GM23338 (cell line): ENCODE data around the gene NEUROD1. TPM values are rescaled to one million over a fixed set of nuclear protein-coding genes. Genes with fewer than 3 reads are reported as not detected.

Experiments used
- ATAC-seq: fragments of 200-7000 bp; cut with Tn5 transposase; 3 replicates; pipeline ENCODE4 v1.9.1; 2020
- DNase-seq: peaks from one replicate; pipeline ENCODE4 v3.0.0-alpha.2; 2015; ENCODE audit warnings: low spot score
- H2AFZ ChIP-seq: fragments of 200-600 bp; sonication (generic); 2 replicates; pipeline ENCODE4 v1.8.0; 2016; ENCODE audit warnings: antibody characterized with exemption, mild to moderate bottlenecking, moderate library complexity
- H3F3A ChIP-seq: fragments of 200-600 bp; sonication (generic); replicated peaks from 2 replicates; pipeline ENCODE4 v1.8.0; 2017; ENCODE audit warnings: antibody characterized with exemption, mixed run types, low read depth
- H3K27ac ChIP-seq: fragments of 200-600 bp; sonication (generic); 2 replicates; pipeline ENCODE4 v1.6.1; 2016; ENCODE audit warnings: low read depth
- H3K27me3 ChIP-seq: fragments of 200-600 bp; sonication (generic); 2 replicates; pipeline ENCODE4 v1.8.0; 2016; ENCODE audit warnings: mild to moderate bottlenecking, mixed run types, moderate library complexity; ENCODE audit not compliant: insufficient read depth
- H3K36me3 ChIP-seq: fragments of 200-600 bp; sonication (generic); 2 replicates; pipeline ENCODE4 v1.8.0; 2016; ENCODE audit warnings: mild to moderate bottlenecking; ENCODE audit not compliant: insufficient read depth
- H3K4me1 ChIP-seq: fragments of 200-600 bp; sonication (generic); 2 replicates; pipeline ENCODE4 v1.8.0; 2016; ENCODE audit warnings: mild to moderate bottlenecking, moderate library complexity; ENCODE audit not compliant: insufficient read depth
- H3K4me2 ChIP-seq: fragments of 200-600 bp; sonication (generic); 2 replicates; pipeline ENCODE4 v1.7.1; 2017; ENCODE audit warnings: mixed run types
- H3K4me3 ChIP-seq: fragments of 200-600 bp; sonication (generic); 2 replicates; pipeline ENCODE4 v1.6.1; 2016; ENCODE audit warnings: mixed run types
- H3K79me2 ChIP-seq: fragments of 200-600 bp; sonication (generic); replicated peaks from 2 replicates; pipeline ENCODE4 v1.8.0; 2017; ENCODE audit warnings: mild to moderate bottlenecking; ENCODE audit not compliant: insufficient read depth
- H3K9me2 ChIP-seq: fragments of 200-600 bp; sonication (generic); 2 replicates; pipeline ENCODE4 v1.8.0; 2017; ENCODE audit not compliant: insufficient read depth
- H4K20me1 ChIP-seq: fragments of 200-600 bp; sonication (generic); replicated peaks from 2 replicates; pipeline ENCODE4 v1.8.0; 2017; ENCODE audit warnings: mild to moderate bottlenecking; ENCODE audit not compliant: insufficient read depth
- H3K27ac Mint-ChIP-seq: 2 replicates; pipeline ENCODE4 v1.8.0; 2020; ENCODE audit warnings: inconsistent platforms, mild to moderate bottlenecking, moderate library complexity, mixed read lengths
- H3K27me3 Mint-ChIP-seq: 3 replicates; pipeline ENCODE4 v1.8.0; 2022; ENCODE audit warnings: low read depth, mild to moderate bottlenecking, moderate library complexity, mixed read lengths, inconsistent platforms; ENCODE audit not compliant: insufficient read depth, poor library complexity
- H3K36me3 Mint-ChIP-seq: 3 replicates; pipeline ENCODE4 v1.8.0; 2021; ENCODE audit warnings: low read depth, mild to moderate bottlenecking, inconsistent platforms, moderate library complexity, mixed read lengths
- H3K4me1 Mint-ChIP-seq: 3 replicates; pipeline ENCODE4 v1.8.0; 2020; ENCODE audit warnings: mild to moderate bottlenecking, inconsistent platforms, mixed read lengths
- H3K4me3 Mint-ChIP-seq: 3 replicates; pipeline ENCODE4 v1.8.0; 2021; ENCODE audit warnings: moderate library complexity, mild to moderate bottlenecking, inconsistent platforms, mixed read lengths
- H3K9me3 Mint-ChIP-seq: 3 replicates; pipeline ENCODE4 v1.8.0; 2020; ENCODE audit warnings: moderate library complexity, mild to moderate bottlenecking, inconsistent platforms, mixed read lengths
- CREB1 ChIP-seq: fragments of 250-450 bp; sonication (Bioruptor Pico); IDR thresholded peaks from 2 replicates; pipeline ENCODE4 v1.5.0; 2020; ENCODE audit warnings: low read depth, mild to moderate bottlenecking, moderate library complexity
- EZH2 ChIP-seq: fragments of 200-600 bp; sonication (generic); IDR thresholded peaks from one replicate; pipeline ENCODE4 v1.8.0; 2017; ENCODE audit warnings: antibody characterized with exemption, mild to moderate bottlenecking, low read depth; ENCODE audit not compliant: unreplicated experiment
- JUNB ChIP-seq: IDR thresholded peaks from one replicate; pipeline ENCODE4 v1.6.1; 2016; ENCODE audit warnings: antibody characterized with exemption; ENCODE audit not compliant: unreplicated experiment
- POLR2AphosphoS5 ChIP-seq: IDR thresholded peaks from 2 replicates; pipeline ENCODE4 v1.6.1; 2016; ENCODE audit warnings: antibody characterized with exemption, low read depth
- STAT1 ChIP-seq: IDR thresholded peaks from one replicate; pipeline ENCODE4 v1.6.1; 2016; ENCODE audit warnings: antibody characterized with exemption; ENCODE audit not compliant: unreplicated experiment
- ZNF114 ChIP-seq: fragments of 250-450 bp; sonication (Bioruptor Pico); IDR thresholded peaks from 2 replicates; pipeline ENCODE4 v1.5.0; 2020; ENCODE audit warnings: mild to moderate bottlenecking, moderate library complexity
- polyA plus RNA-seq: library from polyadenylated mRNA; unstranded; fragments of >200 nt; fragmentation: Nextera tagmentation; extraction: Ambion mirVana; gene quantifications from 2 replicates; pipeline ENCODE4 v1.2.1, GENCODE V29; 2016
- total RNA-seq: library from RNA; depleted of rRNA; stranded (reverse); fragments of >200 nt; shearing (Covaris generic); gene quantifications from 2 replicates; pipeline ENCODE4 v1.2.3, GENCODE V29; 2014
- TF ChIP-seq, protein P1 (sequence below): fragments of 250-450 bp; sonication (Bioruptor Pico); IDR thresholded peaks from 2 replicates; pipeline ENCODE4 v1.5.0; 2020; ENCODE audit warnings: mild to moderate bottlenecking, moderate library complexity
- TF ChIP-seq, protein P2 (sequence below), 2 experiments: fragments of 200-600 bp in 1 of 2; sonication (generic) in 1 of 2; conservative IDR thresholded peaks; 2 replicates each; pipeline versions ENCODE4 v1.5.1 to v1.6.1; 2016 to 2017; ENCODE audit warnings: antibody characterized with exemption in 2 of 2, low read depth in 2 of 2, mild to moderate bottlenecking in 2 of 2, moderate library complexity in 1 of 2
- TF ChIP-seq, protein P3 (sequence below): IDR thresholded peaks from one replicate; pipeline ENCODE4 v1.6.1; 2018; ENCODE audit warnings: antibody characterized with exemption; ENCODE audit not compliant: unreplicated experiment

The NEUROD1 gene
- total and polyA plus RNA-seq, 2 experiments from 2014 or later, result not detected

DNA sequence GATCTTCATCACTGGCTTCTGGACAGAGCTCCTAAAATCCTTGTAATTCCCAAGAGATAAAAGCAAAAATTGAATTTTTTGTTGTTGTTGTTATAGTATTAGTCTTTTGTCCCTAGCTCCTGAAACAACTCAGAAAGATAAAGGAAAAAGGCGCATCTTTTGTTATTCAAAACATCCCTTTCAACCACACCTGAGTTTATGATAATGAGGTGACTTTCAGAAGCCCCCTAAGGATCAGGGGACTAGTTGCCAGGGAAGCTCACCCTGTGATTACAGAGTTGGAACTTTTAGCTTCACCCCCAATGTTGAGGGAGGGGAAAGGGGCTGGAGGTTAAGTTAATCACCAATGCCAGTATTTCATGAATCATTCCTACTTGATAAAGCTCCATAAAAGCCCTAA lies 13.1 kb downstream of the NEUROD1 start:
- H4K20me1 ChIP-seq, result no peaks in the 10 kb centered on the region
- H2AFZ ChIP-seq, result no peak overlapping the region
- no peak overlapping the region for H3K27ac Mint-ChIP-seq
- H3K4me3 ChIP-seq, result no peak overlapping the region
- no peaks in the 10 kb centered on the region; the same call in 1 of the 2 replicates for H3K9me2 ChIP-seq
- peaks cover 15% of the 10 kb centered on the region for H3K4me1 Mint-ChIP-seq
- H3K27me3 ChIP-seq, result peaks cover 52% of the 10 kb centered on the region
- peaks cover 17% of the 10 kb centered on the region; the same call in 2 of the 3 replicates for H3K36me3 Mint-ChIP-seq
- H3K27me3 Mint-ChIP-seq, result peaks cover 5% of the 10 kb centered on the region
- H3K4me3 Mint-ChIP-seq, result no peak overlapping the region
- H3K9me3 Mint-ChIP-seq, result peaks cover 20% of the 10 kb centered on the region; the same call in 2 of the 3 replicates
- no peak overlapping the region for H3K27ac ChIP-seq
- H3K79me2 ChIP-seq, result no peaks in the 10 kb centered on the region
- no peak for TF ChIP-seq JUNB
- H3K4me1 ChIP-seq, result peaks cover 14% of the 10 kb centered on the region
- H3K4me2 ChIP-seq, result peak overlapping the region; percentile 27
- DNase-seq (peak; percentile 67), ATAC-seq (peak; percentile 72)
- H3F3A ChIP-seq, result no peaks in the 10 kb centered on the region
- H3K36me3 ChIP-seq, result no peaks in the 10 kb centered on the region

DNA sequence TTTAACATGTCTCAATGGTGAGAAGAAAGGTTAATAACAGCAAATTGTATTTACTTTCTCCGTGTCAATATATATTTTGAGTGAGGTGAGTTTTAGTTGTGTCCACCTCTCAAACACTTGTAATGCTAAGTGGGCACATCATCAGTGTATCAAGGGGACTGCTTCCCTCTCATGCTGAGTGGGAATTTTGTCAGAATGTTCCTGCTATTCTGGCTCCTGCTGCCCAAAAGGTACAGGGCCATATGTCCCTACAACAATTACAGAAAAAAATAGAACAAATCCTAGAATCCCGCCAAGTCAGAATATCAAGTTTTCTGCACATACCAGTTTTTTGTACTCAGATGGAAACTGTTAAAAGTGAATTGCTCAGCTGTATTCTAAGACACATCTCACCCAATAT lies 18.0 kb downstream of the NEUROD1 start:
- no peaks in the 10 kb centered on the region for H3K36me3 ChIP-seq
- ATAC-seq (no peak), DNase-seq (no peak)
- 0 out of 2 replicates have a peak, but pooled peaks cover 6% of the 10 kb centered on the region for H3F3A ChIP-seq
- peaks cover 66% of the 10 kb centered on the region for H3K27me3 ChIP-seq
- no peaks in the 10 kb centered on the region; the same call in 1 of the 2 replicates for H3K9me2 ChIP-seq
- H3K27ac Mint-ChIP-seq, result no peak overlapping the region
- peaks cover 17% of the 10 kb centered on the region; the same call in 2 of the 3 replicates for H3K36me3 Mint-ChIP-seq
- H3K4me1 ChIP-seq, result peaks cover 22% of the 10 kb centered on the region
- no peak overlapping the region for H3K4me3 Mint-ChIP-seq
- peaks cover 34% of the 10 kb centered on the region for H3K27me3 Mint-ChIP-seq
- peaks cover 28% of the 10 kb centered on the region for H3K4me1 Mint-ChIP-seq
- no peak overlapping the region for H2AFZ ChIP-seq
- H3K4me3 ChIP-seq, result no peak overlapping the region
- no peaks in the 10 kb centered on the region for H4K20me1 ChIP-seq
- no peak overlapping the region for H3K27ac ChIP-seq
- H3K4me2 ChIP-seq, result no peak overlapping the region
- no peaks in the 10 kb centered on the region for H3K79me2 ChIP-seq
- H3K9me3 Mint-ChIP-seq, result peaks cover 20% of the 10 kb centered on the region; the same call in 2 of the 3 replicates
- TF ChIP-seq, protein P1, sequence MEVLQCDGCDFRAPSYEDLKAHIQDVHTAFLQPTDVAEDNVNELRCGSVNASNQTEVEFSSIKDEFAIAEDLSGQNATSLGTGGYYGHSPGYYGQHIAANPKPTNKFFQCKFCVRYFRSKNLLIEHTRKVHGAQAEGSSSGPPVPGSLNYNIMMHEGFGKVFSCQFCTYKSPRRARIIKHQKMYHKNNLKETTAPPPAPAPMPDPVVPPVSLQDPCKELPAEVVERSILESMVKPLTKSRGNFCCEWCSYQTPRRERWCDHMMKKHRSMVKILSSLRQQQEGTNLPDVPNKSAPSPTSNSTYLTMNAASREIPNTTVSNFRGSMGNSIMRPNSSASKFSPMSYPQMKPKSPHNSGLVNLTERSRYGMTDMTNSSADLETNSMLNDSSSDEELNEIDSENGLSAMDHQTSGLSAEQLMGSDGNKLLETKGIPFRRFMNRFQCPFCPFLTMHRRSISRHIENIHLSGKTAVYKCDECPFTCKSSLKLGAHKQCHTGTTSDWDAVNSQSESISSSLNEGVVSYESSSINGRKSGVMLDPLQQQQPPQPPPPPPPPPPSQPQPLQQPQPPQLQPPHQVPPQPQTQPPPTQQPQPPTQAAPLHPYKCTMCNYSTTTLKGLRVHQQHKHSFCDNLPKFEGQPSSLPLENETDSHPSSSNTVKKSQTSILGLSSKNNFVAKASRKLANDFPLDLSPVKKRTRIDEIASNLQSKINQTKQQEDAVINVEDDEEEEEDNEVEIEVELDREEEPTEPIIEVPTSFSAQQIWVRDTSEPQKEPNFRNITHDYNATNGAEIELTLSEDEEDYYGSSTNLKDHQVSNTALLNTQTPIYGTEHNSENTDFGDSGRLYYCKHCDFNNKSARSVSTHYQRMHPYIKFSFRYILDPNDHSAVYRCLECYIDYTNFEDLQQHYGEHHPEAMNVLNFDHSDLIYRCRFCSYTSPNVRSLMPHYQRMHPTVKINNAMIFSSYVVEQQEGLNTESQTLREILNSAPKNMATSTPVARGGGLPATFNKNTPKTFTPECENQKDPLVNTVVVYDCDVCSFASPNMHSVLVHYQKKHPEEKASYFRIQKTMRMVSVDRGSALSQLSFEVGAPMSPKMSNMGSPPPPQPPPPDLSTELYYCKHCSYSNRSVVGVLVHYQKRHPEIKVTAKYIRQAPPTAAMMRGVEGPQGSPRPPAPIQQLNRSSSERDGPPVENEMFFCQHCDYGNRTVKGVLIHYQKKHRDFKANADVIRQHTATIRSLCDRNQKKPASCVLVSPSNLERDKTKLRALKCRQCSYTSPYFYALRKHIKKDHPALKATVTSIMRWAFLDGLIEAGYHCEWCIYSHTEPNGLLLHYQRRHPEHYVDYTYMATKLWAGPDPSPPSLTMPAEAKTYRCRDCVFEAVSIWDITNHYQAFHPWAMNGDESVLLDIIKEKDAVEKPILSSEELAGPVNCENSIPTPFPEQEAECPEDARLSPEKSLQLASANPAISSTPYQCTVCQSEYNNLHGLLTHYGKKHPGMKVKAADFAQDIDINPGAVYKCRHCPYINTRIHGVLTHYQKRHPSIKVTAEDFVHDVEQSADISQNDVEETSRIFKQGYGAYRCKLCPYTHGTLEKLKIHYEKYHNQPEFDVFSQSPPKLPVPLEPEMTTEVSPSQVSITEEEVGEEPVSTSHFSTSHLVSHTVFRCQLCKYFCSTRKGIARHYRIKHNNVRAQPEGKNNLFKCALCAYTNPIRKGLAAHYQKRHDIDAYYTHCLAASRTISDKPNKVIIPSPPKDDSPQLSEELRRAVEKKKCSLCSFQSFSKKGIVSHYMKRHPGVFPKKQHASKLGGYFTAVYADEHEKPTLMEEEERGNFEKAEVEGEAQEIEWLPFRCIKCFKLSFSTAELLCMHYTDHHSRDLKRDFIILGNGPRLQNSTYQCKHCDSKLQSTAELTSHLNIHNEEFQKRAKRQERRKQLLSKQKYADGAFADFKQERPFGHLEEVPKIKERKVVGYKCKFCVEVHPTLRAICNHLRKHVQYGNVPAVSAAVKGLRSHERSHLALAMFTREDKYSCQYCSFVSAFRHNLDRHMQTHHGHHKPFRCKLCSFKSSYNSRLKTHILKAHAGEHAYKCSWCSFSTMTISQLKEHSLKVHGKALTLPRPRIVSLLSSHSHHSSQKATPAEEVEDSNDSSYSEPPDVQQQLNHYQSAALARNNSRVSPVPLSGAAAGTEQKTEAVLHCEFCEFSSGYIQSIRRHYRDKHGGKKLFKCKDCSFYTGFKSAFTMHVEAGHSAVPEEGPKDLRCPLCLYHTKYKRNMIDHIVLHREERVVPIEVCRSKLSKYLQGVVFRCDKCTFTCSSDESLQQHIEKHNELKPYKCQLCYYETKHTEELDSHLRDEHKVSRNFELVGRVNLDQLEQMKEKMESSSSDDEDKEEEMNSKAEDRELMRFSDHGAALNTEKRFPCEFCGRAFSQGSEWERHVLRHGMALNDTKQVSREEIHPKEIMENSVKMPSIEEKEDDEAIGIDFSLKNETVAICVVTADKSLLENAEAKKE, result no peak
- TF ChIP-seq STAT1 (no peak), EZH2 (no peak), ZNF114 (no peak), CREB1 (no peak), JUNB (no peak), POLR2AphosphoS5 (no peak)
- TF ChIP-seq, protein P2, sequence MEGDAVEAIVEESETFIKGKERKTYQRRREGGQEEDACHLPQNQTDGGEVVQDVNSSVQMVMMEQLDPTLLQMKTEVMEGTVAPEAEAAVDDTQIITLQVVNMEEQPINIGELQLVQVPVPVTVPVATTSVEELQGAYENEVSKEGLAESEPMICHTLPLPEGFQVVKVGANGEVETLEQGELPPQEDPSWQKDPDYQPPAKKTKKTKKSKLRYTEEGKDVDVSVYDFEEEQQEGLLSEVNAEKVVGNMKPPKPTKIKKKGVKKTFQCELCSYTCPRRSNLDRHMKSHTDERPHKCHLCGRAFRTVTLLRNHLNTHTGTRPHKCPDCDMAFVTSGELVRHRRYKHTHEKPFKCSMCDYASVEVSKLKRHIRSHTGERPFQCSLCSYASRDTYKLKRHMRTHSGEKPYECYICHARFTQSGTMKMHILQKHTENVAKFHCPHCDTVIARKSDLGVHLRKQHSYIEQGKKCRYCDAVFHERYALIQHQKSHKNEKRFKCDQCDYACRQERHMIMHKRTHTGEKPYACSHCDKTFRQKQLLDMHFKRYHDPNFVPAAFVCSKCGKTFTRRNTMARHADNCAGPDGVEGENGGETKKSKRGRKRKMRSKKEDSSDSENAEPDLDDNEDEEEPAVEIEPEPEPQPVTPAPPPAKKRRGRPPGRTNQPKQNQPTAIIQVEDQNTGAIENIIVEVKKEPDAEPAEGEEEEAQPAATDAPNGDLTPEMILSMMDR (conservative IDR thresholded peaks at IDR 0.05; ENCODE audit: low read depth in 2 of 2), result no peak
- TF ChIP-seq, protein P3, sequence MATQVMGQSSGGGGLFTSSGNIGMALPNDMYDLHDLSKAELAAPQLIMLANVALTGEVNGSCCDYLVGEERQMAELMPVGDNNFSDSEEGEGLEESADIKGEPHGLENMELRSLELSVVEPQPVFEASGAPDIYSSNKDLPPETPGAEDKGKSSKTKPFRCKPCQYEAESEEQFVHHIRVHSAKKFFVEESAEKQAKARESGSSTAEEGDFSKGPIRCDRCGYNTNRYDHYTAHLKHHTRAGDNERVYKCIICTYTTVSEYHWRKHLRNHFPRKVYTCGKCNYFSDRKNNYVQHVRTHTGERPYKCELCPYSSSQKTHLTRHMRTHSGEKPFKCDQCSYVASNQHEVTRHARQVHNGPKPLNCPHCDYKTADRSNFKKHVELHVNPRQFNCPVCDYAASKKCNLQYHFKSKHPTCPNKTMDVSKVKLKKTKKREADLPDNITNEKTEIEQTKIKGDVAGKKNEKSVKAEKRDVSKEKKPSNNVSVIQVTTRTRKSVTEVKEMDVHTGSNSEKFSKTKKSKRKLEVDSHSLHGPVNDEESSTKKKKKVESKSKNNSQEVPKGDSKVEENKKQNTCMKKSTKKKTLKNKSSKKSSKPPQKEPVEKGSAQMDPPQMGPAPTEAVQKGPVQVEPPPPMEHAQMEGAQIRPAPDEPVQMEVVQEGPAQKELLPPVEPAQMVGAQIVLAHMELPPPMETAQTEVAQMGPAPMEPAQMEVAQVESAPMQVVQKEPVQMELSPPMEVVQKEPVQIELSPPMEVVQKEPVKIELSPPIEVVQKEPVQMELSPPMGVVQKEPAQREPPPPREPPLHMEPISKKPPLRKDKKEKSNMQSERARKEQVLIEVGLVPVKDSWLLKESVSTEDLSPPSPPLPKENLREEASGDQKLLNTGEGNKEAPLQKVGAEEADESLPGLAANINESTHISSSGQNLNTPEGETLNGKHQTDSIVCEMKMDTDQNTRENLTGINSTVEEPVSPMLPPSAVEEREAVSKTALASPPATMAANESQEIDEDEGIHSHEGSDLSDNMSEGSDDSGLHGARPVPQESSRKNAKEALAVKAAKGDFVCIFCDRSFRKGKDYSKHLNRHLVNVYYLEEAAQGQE, result no peak
